Heart right ventricle (tissue), 16 donors: Measurements from ENCODE around the gene TGFB2. TPM values are rescaled to one million over a fixed set of nuclear protein-coding genes. Genes with fewer than 3 reads are reported as not detected.
A peak's percentile ranks its signal among the peaks of the same experiment; 100 is the strongest.

Source experiments
- ATAC-seq, 8 donors: fragments of 200-7000 bp; cut with Tn5 transposase; one replicate each; pipeline ENCODE4 v1.9.1; 2020; ENCODE audit warnings: mild to moderate bottlenecking in 8 of 8, moderate library complexity in 8 of 8, moderate number of reproducible peaks in 1 of 8
- DNase-seq, 2 donors: peaks; one replicate each; pipeline ENCODE4 v3.0.0-alpha.2; 2020
- H3K27ac ChIP-seq, 10 donors: fragments of 200-600 bp; sonication (generic) in 2 of 10; one replicate each; pipeline versions ENCODE4 v1.5.0 to v1.8.0; 2020 to 2022; ENCODE audit warnings: mild to moderate bottlenecking in 3 of 10
- H3K27me3 ChIP-seq, 7 donors: fragments of 200-600 bp; one replicate each; pipeline ENCODE4 v1.8.0; 2021 to 2022; ENCODE audit warnings: mild to moderate bottlenecking in 2 of 7
- H3K36me3 ChIP-seq, 9 donors: fragments of 200-600 bp; sonication (generic) in 1 of 9; one replicate each; pipeline versions ENCODE4 v1.5.0 to v1.8.0; 2020 to 2022; ENCODE audit warnings: mild to moderate bottlenecking in 2 of 9
- H3K4me1 ChIP-seq, 9 donors: fragments of 200-600 bp; sonication (generic) in 1 of 9; one replicate each; pipeline versions ENCODE4 v1.5.0 to v1.8.0; 2020 to 2022; ENCODE audit warnings: mild to moderate bottlenecking in 4 of 9
- H3K4me3 ChIP-seq, 10 donors: fragments of 200-600 bp; sonication (generic) in 2 of 10; one replicate each; pipeline versions ENCODE4 v1.5.0 to v1.8.0; 2020 to 2022; ENCODE audit warnings: mild to moderate bottlenecking in 7 of 10, moderate library complexity in 2 of 10
- H3K9me3 ChIP-seq, 11 donors: fragments of 200-600 bp in 10 of 11; sonication (generic) in 2 of 11; one replicate each; pipeline versions ENCODE4 v1.5.0 to v1.8.0; 2013 to 2022; ENCODE audit warnings: mild to moderate bottlenecking in 2 of 11, control low read depth in 1 of 11, moderate library complexity in 1 of 11
- CTCF ChIP-seq, 9 donors: fragments of 200-600 bp; sonication (generic) in 2 of 9; IDR thresholded peaks; one replicate each; pipeline versions ENCODE4 v1.5.0 to v1.8.0; 2021 to 2022; ENCODE audit warnings: antibody characterized with exemption in 9 of 9, mild to moderate bottlenecking in 5 of 9, moderate library complexity in 1 of 9
- WGBS, 2 donors: extraction: QIAGEN DNeasy Blood & Tissue Kit; methylation state at CpG; one replicate each; pipeline ENCODE4 v1.1.7; 2013; ENCODE audit warnings: inconsistent platforms in 1 of 2; 5-methylcytosine and 5-hydroxymethylcytosine counted together
- intact Hi-C, 10 donors: fragments of 100-400 bp; cut with DNase I; formaldehyde crosslinking; loops; one replicate each; pipeline versions ENCODE4 v1.11.1 to v1.14.2; 2022
- polyA plus RNA-seq, 2 donors: library from polyadenylated mRNA; stranded (reverse); fragments of 200-250 nt; gene quantifications; one replicate each; pipeline ENCODE4 v1.2.3, GENCODE V29; 2013
- total RNA-seq, 10 donors: library from RNA; stranded (reverse); fragmentation: NEBNext Ultra II Directional in 3 of 10; extraction: Animal tissue kit (Norgen Biotek cat#: 25700) in 3 of 10; gene quantifications; one replicate each; pipeline versions ENCODE4 v1.2.1 to v1.2.4, GENCODE V29; 2021 to 2023
- donor health status: Arrhythmogenic right ventricular cardiomyopathy.
- donor health status: ischemic (EF 13 %, LVEDD 7.1; RV severe dilation, severe dysfunction).
- donor health status: healthy with polysubstance abuse.
- donor health status: DM: no; HTN: yes; CAD: no.
- donor health status: DM: no; HTN: no; CAD: no.
- donor health status: ischemic (EF 25% LVEDD 6.9; RV normal size, moderate dysfunction).
- donor health status: ischemic (EF 25% LVEDD 5.7; RV mildly dilated, moderate dysfunction).
- donor health status: healthy.
- donor health status: DM: yes; HTN: yes; CAD: no.
- donor health status: Ischemic cardiomyopathy.
- donor health status: ischemic (EF 35%, LVEDD 5.7; RV mildly dilated, moderate dysfunction).
- donor health status: nonischemic (EF 11% LVEDD 7.7; RV severe dilation, severe dysfunction).
- donor health status: DM: yes; HTN: yes; CAD: no.
- donor health status: PGD.
- donor health status: ischemic (EF 29% LVEDD 5.4; RV normal size, mild dysfunction).
- donor health status: nonischemic (EF 23%, LVEDD 6.1; RV moderate dilation, normal function).

TGFB2 gene
- total and polyA plus RNA-seq, 12 donors, result 0.51 to 63.3 (median 4.8) TPM

DNA sequence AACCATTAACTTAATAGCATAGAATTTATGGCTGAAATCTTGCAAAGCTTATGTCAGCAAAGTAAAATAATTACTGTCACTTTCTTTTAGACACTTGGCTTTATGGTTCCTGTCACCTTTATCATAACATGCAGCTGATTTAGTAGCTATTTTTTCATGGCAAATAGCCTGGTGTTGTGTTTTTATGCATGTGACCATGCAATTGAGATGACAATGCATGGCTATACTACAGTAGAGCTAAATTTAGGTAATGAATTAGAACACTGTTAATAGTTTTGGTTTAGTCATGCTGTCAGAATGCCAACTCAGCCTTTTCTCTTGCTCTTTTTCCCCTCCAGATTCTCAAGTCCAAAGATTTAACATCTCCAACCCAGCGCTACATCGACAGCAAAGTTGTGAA is 88.6 kb downstream of the TGFB2 start:
- no peaks in the 10 kb centered on the region for H3K9me3 ChIP-seq

GRCh38 chr1:218435528-218435927 is 90.4 kb downstream of the TGFB2 start:
- Histone ChIP-seq H3K27ac (peak overlapping the region in 4 of 10 donors; percentile 7 to 45 (median 24)), H3K27me3 (no peaks in the 10 kb centered on the region), H3K4me1 (peaks cover 0 to 53% (median 5%) of the 10 kb centered on the region in 9 donors), H3K9me3 (no peaks in the 10 kb centered on the region), H3K36me3 (peaks cover 0 to 47% (median 0%) of the 10 kb centered on the region in 9 donors), H3K4me3 (no peak overlapping the region)
- intact Hi-C loops, result no loop called here
- ATAC-seq, result peak in 4 of 8 donors; percentile 27 to 70 (median 30)
- no peak for TF ChIP-seq CTCF (IDR thresholded peaks at IDR 0.05)
- peak in 1 of 2 donors; percentile 9 for DNase-seq
- WGBS, 2 donors, result 62 to 64% methylated on average over 5 of the region's 5 CpGs

More for the DNA sequence above, 88.6 kb downstream of the TGFB2 start:
- Histone ChIP-seq H3K4me3 (no peak overlapping the region), H3K4me1 (peaks cover 0 to 45% (median 5%) of the 10 kb centered on the region in 9 donors), H3K27ac (peak overlapping the region in 4 of 10 donors; percentile 20 to 45 (median 35)), H3K36me3 (peaks cover 0 to 46% (median 0%) of the 10 kb centered on the region in 9 donors), H3K27me3 (no peaks in the 10 kb centered on the region)
- no peak for TF ChIP-seq CTCF (IDR thresholded peaks at IDR 0.05)
- intact Hi-C loops, result no loop called here
- DNase-seq (no peak), ATAC-seq (peak in 3 of 8 donors; percentile 38 to 56 (median 45))
- WGBS, 2 donors, result 83 to 91% methylated on average over 2 of the region's 2 CpGs

DNA sequence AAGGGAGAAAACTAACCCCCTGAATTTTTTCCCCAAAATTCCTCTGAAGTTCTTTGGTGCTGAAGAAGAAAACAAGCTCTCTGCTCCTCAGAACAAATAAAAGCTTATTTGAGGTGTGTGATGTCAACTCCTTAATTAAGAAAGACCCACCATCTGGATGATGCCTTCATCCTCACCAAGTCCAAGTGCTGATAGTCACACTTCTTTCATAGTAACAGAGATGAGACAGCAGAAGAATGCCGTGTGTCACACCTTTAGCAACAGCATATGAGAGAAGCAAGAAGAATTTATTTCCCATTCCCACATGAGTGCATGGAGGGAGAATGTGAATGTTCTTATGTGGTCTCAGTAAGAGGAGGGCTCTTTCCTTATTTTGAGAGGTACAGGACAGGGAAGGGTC is 91.2 kb downstream of the TGFB2 start:
- no peak for TF ChIP-seq CTCF (IDR thresholded peaks at IDR 0.05)
- ATAC-seq, result no peak
- H3K4me1 ChIP-seq, result peaks cover 0 to 49% (median 4%) of the 10 kb centered on the region in 9 donors
- peaks cover 0 to 50% (median 0%) of the 10 kb centered on the region in 9 donors for H3K36me3 ChIP-seq
- 93 to 95% methylated on average over 1 of the region's 1 CpG for WGBS, 2 donors
- H3K27me3 ChIP-seq, result no peaks in the 10 kb centered on the region
- H3K4me3 ChIP-seq, result no peak overlapping the region
- no peaks in the 10 kb centered on the region for H3K9me3 ChIP-seq
- intact Hi-C loops, result no loop called here
- H3K27ac ChIP-seq, result no peak overlapping the region
- no peak for DNase-seq

GRCh38 chr1:218436997-218437396 is 91.9 kb downstream of the TGFB2 start:
- DNase-seq (no peak), ATAC-seq (no peak)
- no peaks in the 10 kb centered on the region for H3K27me3 ChIP-seq
- 95% methylated on average over 1 of the region's 1 CpG for WGBS, 2 donors
- no peak for TF ChIP-seq CTCF (IDR thresholded peaks at IDR 0.05)
- no peak overlapping the region for H3K4me3 ChIP-seq
- H3K4me1 ChIP-seq, result peaks cover 0 to 43% (median 4%) of the 10 kb centered on the region in 9 donors
- H3K36me3 ChIP-seq, result peaks cover 0 to 57% (median 0%) of the 10 kb centered on the region in 9 donors
- intact Hi-C loops, result no loop called here
- no peaks in the 10 kb centered on the region for H3K9me3 ChIP-seq
- no peak overlapping the region for H3K27ac ChIP-seq
